IPS-18a (cell line): ENCODE measurements around the gene HEYL.

Experiments
- H3K27ac ChIP-seq: one replicate; pipeline ENCODE4 v1.5.1; 2013; ENCODE audit warnings: low read length
- H3K27me3 ChIP-seq: one replicate; pipeline ENCODE4 v1.6.1; 2013; ENCODE audit warnings: mild to moderate bottlenecking, low read length; ENCODE audit not compliant: control insufficient read depth, insufficient read depth
- H3K36me3 ChIP-seq: one replicate; pipeline ENCODE4 v1.6.1; 2013; ENCODE audit warnings: low read depth, low read length; ENCODE audit not compliant: control insufficient read depth
- H3K4me1 ChIP-seq: one replicate; pipeline ENCODE4 v1.6.1; 2013; ENCODE audit warnings: low read depth, low read length; ENCODE audit not compliant: control insufficient read depth
- H3K4me3 ChIP-seq: one replicate; pipeline ENCODE4 v1.5.1; 2013; ENCODE audit warnings: low read length
- H3K9ac ChIP-seq: one replicate; pipeline ENCODE4 v1.6.1; 2013; ENCODE audit warnings: mild to moderate bottlenecking, low read length, moderate library complexity
- H3K9me3 ChIP-seq: one replicate; pipeline ENCODE4 v1.6.1; 2013; ENCODE audit warnings: low read depth, low read length; ENCODE audit not compliant: control insufficient read depth

HEYL gene

GRCh38 chr1:39593386-39593785, 46.1 kb downstream of the HEYL start:
- Histone ChIP-seq H3K4me3 (no peak overlapping the region), H3K27me3 (peaks cover 8% of the 10 kb centered on the region), H3K9me3 (no peaks in the 10 kb centered on the region), H3K4me1 (no peaks in the 10 kb centered on the region), H3K27ac (no peak overlapping the region), H3K36me3 (no peaks in the 10 kb centered on the region), H3K9ac (no peak overlapping the region)

DNA sequence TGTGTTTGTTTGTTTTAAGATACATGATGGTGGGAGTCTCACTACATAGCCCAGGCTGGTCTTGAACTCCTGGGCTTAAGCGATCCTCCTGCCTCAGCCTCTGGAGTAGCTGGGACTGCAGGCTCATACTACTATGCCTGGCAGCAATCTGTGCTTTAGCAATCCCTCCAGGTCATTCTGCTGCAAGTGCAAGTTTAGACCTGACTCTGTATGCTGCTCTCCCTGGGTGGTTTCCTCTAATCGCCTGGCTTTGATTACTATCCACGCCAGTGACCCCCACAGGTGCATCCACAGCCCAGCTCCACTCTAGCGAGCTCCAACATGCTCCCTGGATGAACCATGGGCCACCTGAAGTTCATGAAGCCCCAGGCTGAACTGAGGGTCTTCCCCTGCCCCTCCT, 47.4 kb downstream of the HEYL start:
- H3K27ac ChIP-seq: no peak overlapping the region
- peaks cover 8% of the 10 kb centered on the region for H3K27me3 ChIP-seq
- H3K4me3 ChIP-seq: no peak overlapping the region
- H3K36me3 ChIP-seq: no peaks in the 10 kb centered on the region
- no peak overlapping the region for H3K9ac ChIP-seq
- H3K4me1 ChIP-seq: no peaks in the 10 kb centered on the region
- no peaks in the 10 kb centered on the region for H3K9me3 ChIP-seq

DNA sequence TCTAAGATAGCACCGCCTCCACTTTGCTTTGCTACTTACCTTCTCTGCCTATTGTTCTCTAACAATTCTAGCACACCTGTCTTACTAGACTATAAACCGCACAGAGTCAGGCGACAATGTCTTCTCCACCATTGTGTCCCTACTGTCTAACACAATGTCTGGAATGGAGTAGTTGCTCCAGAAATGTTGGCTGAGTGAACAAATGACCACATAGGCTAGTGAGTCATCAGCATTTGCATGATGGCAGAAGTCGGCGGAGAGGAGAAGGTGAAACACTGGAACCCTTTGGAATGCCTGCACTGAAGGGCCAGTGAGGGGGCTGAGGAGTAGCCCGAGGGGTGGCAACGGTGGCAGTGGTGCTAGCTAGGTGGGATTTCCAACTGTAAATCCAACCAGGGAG, 48.9 kb downstream of the HEYL start:
- Histone ChIP-seq H3K4me3 (no peak overlapping the region), H3K9me3 (no peaks in the 10 kb centered on the region), H3K36me3 (no peaks in the 10 kb centered on the region), H3K27me3 (no peaks in the 10 kb centered on the region), H3K4me1 (no peaks in the 10 kb centered on the region), H3K9ac (no peak overlapping the region), H3K27ac (no peak overlapping the region)

- Histone ChIP-seq H3K27me3 (no peaks in the 10 kb centered on the region), H3K4me3 (no peak overlapping the region), H3K9ac (no peak overlapping the region), H3K36me3 (no peaks in the 10 kb centered on the region), H3K27ac (no peak overlapping the region), H3K9me3 (no peaks in the 10 kb centered on the region), H3K4me1 (no peaks in the 10 kb centered on the region)
Observed at GRCh38 chr1:39585933-39586332, 53.5 kb downstream of the HEYL start.

GRCh38 chr1:39576016-39576657, 63.3 kb downstream of the HEYL start:
- Histone ChIP-seq H3K9me3 (no peaks in the 10 kb centered on the region), H3K4me3 (peak overlapping the region; percentile 84), H3K36me3 (peaks cover 28% of the 10 kb centered on the region), H3K4me1 (peaks cover 8% of the 10 kb centered on the region), H3K9ac (peak overlapping the region; percentile 91), H3K27ac (no peak overlapping the region), H3K27me3 (no peaks in the 10 kb centered on the region)

DNA sequence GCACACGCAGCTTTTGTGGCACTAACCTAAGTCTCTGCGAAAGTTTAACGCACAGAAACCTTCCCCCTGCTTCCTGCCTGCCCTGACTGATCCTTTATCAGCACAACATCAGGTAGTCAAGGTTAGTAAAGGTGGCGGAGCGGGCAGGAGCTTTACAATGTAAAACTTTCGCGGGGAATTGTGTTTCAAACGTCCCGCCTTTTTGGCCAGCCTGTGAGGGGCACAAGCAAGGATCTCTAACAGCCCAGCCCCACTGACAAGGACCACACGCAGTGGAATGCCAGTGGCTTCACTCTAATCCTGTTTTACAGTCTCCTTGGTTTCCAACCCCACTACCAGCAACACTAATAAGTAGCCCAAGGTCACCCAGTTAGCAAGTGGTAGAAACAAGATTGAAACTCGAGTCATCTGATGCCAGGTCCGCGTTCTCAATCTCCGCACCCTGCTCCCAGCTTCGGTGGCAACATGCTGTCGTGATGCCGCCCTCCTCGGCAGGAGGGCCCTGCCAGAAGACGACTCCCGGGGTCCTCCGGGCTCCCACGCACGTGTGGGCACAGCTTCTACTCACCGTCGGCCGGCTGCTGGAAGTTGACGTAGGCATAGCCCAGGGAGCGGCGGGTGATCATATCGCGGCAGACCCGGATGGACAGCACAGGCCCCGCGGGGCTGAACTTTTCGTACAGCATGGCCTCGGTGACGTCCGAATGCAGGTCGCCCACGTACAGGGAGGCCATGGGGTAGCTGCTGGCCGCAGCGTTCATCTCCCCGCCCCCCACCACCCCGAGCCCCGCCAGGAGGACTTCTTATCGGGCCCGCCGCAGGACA, 64.0 kb downstream of the HEYL start:
- H3K36me3 ChIP-seq: peaks cover 35% of the 10 kb centered on the region

GRCh38 chr1:39574646-39575045, 64.8 kb downstream of the HEYL start:
- H3K27ac ChIP-seq: no peak overlapping the region
- H3K27me3 ChIP-seq: no peaks in the 10 kb centered on the region
- peak overlapping the region; percentile 91 for H3K9ac ChIP-seq
- peak overlapping the region; percentile 84 for H3K4me3 ChIP-seq
- H3K4me1 ChIP-seq: peaks cover 8% of the 10 kb centered on the region
- no peaks in the 10 kb centered on the region for H3K9me3 ChIP-seq
- peaks cover 43% of the 10 kb centered on the region for H3K36me3 ChIP-seq

More for the DNA sequence above, 64.0 kb downstream of the HEYL start:
- H3K9ac ChIP-seq: peak overlapping the region; percentile 91
- peaks cover 8% of the 10 kb centered on the region for H3K4me1 ChIP-seq
- peak overlapping the region; percentile 84 for H3K4me3 ChIP-seq
- H3K27ac ChIP-seq: no peak overlapping the region
- H3K9me3 ChIP-seq: no peaks in the 10 kb centered on the region
- H3K27me3 ChIP-seq: no peaks in the 10 kb centered on the region
